Measurements from ENCODE around the gene LTBR.

DNA sequence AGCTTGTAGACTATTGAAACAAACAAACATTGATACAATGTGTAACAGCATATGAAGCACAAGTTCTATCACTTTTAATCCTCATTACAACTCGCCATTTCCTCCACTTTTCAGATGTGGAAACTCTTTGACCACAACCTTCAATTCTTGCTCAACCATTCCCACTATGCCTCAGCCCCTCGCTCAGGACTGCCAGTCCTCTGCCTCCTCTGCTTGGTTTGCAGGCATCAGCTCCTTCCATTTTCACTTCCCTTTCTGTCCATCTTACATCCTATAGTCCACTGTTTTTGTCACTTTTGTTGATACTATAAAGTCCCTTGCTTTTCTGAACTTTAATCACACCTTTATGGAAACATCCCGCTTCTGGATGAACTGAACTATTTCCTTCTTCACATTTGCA is 32.6 kb downstream of the LTBR start:
- TF ChIP-seq, protein P1, sequence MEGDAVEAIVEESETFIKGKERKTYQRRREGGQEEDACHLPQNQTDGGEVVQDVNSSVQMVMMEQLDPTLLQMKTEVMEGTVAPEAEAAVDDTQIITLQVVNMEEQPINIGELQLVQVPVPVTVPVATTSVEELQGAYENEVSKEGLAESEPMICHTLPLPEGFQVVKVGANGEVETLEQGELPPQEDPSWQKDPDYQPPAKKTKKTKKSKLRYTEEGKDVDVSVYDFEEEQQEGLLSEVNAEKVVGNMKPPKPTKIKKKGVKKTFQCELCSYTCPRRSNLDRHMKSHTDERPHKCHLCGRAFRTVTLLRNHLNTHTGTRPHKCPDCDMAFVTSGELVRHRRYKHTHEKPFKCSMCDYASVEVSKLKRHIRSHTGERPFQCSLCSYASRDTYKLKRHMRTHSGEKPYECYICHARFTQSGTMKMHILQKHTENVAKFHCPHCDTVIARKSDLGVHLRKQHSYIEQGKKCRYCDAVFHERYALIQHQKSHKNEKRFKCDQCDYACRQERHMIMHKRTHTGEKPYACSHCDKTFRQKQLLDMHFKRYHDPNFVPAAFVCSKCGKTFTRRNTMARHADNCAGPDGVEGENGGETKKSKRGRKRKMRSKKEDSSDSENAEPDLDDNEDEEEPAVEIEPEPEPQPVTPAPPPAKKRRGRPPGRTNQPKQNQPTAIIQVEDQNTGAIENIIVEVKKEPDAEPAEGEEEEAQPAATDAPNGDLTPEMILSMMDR (IDR thresholded peaks at IDR 0.05) = no peak
- no peak for TF ChIP-seq POLR2A (IDR thresholded peaks at IDR 0.05)

All from uterus (tissue), 2 donors.